Vagina (tissue), 2 donors: ENCODE measurements around the gene ELFN2. TPM values are rescaled to one million over a fixed set of nuclear protein-coding genes. Genes with fewer than 3 reads are reported as not detected.

Experiments
- DNase-seq, 2 donors: peaks; one replicate each; pipeline ENCODE4 v3.0.0-alpha.2; 2017; ENCODE audit errors: extremely low spot score in 2 of 2
- H3K27ac ChIP-seq: fragments of 200-600 bp; sonication (generic); one replicate; pipeline ENCODE4 v1.5.1; 2019
- H3K27me3 ChIP-seq: fragments of 200-600 bp; sonication (generic); one replicate; pipeline ENCODE4 v1.5.1; 2019
- H3K36me3 ChIP-seq, 2 donors: fragments of 200-600 bp; sonication (generic); one replicate each; pipeline ENCODE4 v1.5.1; 2017 to 2019
- H3K4me1 ChIP-seq: fragments of 200-600 bp; sonication (generic); one replicate; pipeline ENCODE4 v1.5.1; 2019
- H3K4me3 ChIP-seq, 2 donors: fragments of 200-600 bp; sonication (generic); 1 replicate in 1 of 2; 2 replicates in 1 of 2; pipeline ENCODE4 v1.5.1; 2016 to 2019
- H3K9me3 ChIP-seq: fragments of 200-600 bp; sonication (generic); one replicate; pipeline ENCODE4 v1.5.1; 2019
- CTCF ChIP-seq, 3 experiments: fragments of 450-650 bp in 2 of 3; fragments of 200-600 bp in 1 of 3; sonication (generic) in 1 of 3; IDR thresholded peaks; one replicate each; pipeline ENCODE4 v1.5.1; 2017 to 2019; ENCODE audit warnings: antibody characterized with exemption in 3 of 3, mild to moderate bottlenecking in 2 of 3, moderate library complexity in 2 of 3
- POLR2A ChIP-seq, 2 donors: fragments of 450-650 bp; IDR thresholded peaks; one replicate each; pipeline ENCODE4 v1.6.1; 2017; ENCODE audit warnings: antibody characterized with exemption in 2 of 2, mild to moderate bottlenecking in 2 of 2, moderate library complexity in 2 of 2
- POLR2AphosphoS5 ChIP-seq, 2 donors: sonication (generic); formaldehyde crosslinking; IDR thresholded peaks; one replicate each; pipeline ENCODE4 v1.9.0; 2017; ENCODE audit warnings: antibody characterized with exemption in 2 of 2, mild to moderate bottlenecking in 2 of 2, low read depth in 1 of 2; ENCODE audit not compliant: insufficient read depth in 1 of 2
- intact Hi-C: fragments of 100-400 bp; cut with DNase I; formaldehyde crosslinking; loops from one replicate; pipeline ENCODE4 v1.15.1; 2023
- total RNA-seq: library from RNA; depleted of rRNA; stranded (reverse); fragments of >200 nt; gene quantifications from one replicate; pipeline ENCODE4 v1.2.3, GENCODE V29; 2016

Gene ELFN2
- total RNA-seq, 1 donor from 2014 or later: not detected

- Histone ChIP-seq H3K27ac (no peak overlapping the region), H3K4me3 (no peak overlapping the region), H3K9me3 (no peaks in the 10 kb centered on the region), H3K4me1 (peaks cover 17% of the 10 kb centered on the region), H3K36me3 (no peaks in the 10 kb centered on the region), H3K27me3 (peaks cover 16% of the 10 kb centered on the region)
- peak in 1 of 3 experiments; percentile 24 for TF ChIP-seq CTCF (IDR thresholded peaks at IDR 0.05)
- no peak for TF ChIP-seq POLR2A (IDR thresholded peaks at IDR 0.05)
- TF ChIP-seq POLR2AphosphoS5 (IDR thresholded peaks at IDR 0.05; ENCODE audit: insufficient read depth in 1 of 2, low read depth in 1 of 2): no peak
- intact Hi-C loops: no loop called here
- no peak for DNase-seq
Observed at GRCh38 chr22:37428649-37429586, 1.6 kb upstream of the ELFN2 start.

GRCh38 chr22:37427711-37428635, 694 bp upstream of the ELFN2 start:
- no peak for TF ChIP-seq POLR2A (IDR thresholded peaks at IDR 0.05)
- TF ChIP-seq CTCF (IDR thresholded peaks at IDR 0.05): no peak
- TF ChIP-seq POLR2AphosphoS5 (IDR thresholded peaks at IDR 0.05; ENCODE audit: insufficient read depth in 1 of 2, low read depth in 1 of 2): no peak
- DNase-seq: no peak
- H3K27ac ChIP-seq: no peak overlapping the region
- no peaks in the 10 kb centered on the region for H3K36me3 ChIP-seq
- intact Hi-C loops: no loop called here
- peaks cover 16% of the 10 kb centered on the region for H3K27me3 ChIP-seq
- no peaks in the 10 kb centered on the region for H3K9me3 ChIP-seq
- H3K4me3 ChIP-seq: peak overlapping the region; percentile 32 to 55
- H3K4me1 ChIP-seq: peaks cover 17% of the 10 kb centered on the region

- no peaks in the 10 kb centered on the region for H3K9me3 ChIP-seq
- intact Hi-C loops: no loop called here
- no peak for DNase-seq
- H3K36me3 ChIP-seq: no peaks in the 10 kb centered on the region
- TF ChIP-seq POLR2A (IDR thresholded peaks at IDR 0.05): no peak
- no peak for TF ChIP-seq POLR2AphosphoS5 (IDR thresholded peaks at IDR 0.05; ENCODE audit: insufficient read depth in 1 of 2, low read depth in 1 of 2)
- no peak for TF ChIP-seq CTCF (IDR thresholded peaks at IDR 0.05)
- H3K4me1 ChIP-seq: peaks cover 17% of the 10 kb centered on the region
- no peak overlapping the region for H3K27ac ChIP-seq
- peaks cover 16% of the 10 kb centered on the region for H3K27me3 ChIP-seq
- H3K4me3 ChIP-seq: peak overlapping the region; percentile 32 to 55
Observed at GRCh38 chr22:37426706-37427134, 559 bp downstream of the ELFN2 start.

GRCh38 chr22:37425800-37426705, 1.2 kb downstream of the ELFN2 start:
- intact Hi-C loops: no loop called here
- no peaks in the 10 kb centered on the region for H3K36me3 ChIP-seq
- H3K9me3 ChIP-seq: no peaks in the 10 kb centered on the region
- H3K4me1 ChIP-seq: peaks cover 17% of the 10 kb centered on the region
- peaks cover 16% of the 10 kb centered on the region for H3K27me3 ChIP-seq
- no peak overlapping the region for H3K4me3 ChIP-seq
- DNase-seq: no peak
- TF ChIP-seq POLR2AphosphoS5 (IDR thresholded peaks at IDR 0.05; ENCODE audit: insufficient read depth in 1 of 2, low read depth in 1 of 2) (no peak), POLR2A (IDR thresholded peaks at IDR 0.05) (no peak), CTCF (IDR thresholded peaks at IDR 0.05) (no peak)
- no peak overlapping the region for H3K27ac ChIP-seq
